Embryonic facial prominence (tissue), 1 donor: ENCODE results near the gene ELOVL1.
A peak's percentile ranks its signal among the peaks of the same experiment; 100 is the strongest.
"Not testable (repeated sequence)": the region's sequence is repeated elsewhere in the genome, so short reads cannot be mapped to it uniquely, and the experiment has no call there.

Experiments used
- DNase-seq: peaks from one replicate; pipeline ENCODE4 v3.0.0-alpha.2; 2016; ENCODE audit errors: extremely low spot score

The ELOVL1 gene

GRCh38 chr1:43381612-43382011 lies 13.8 kb upstream of the ELOVL1 start:
- DNase-seq: no peak

GRCh38 chr1:43379476-43379875 lies 11.7 kb upstream of the ELOVL1 start:
- no peak for DNase-seq

GRCh38 chr1:43377831-43378230 lies 10.0 kb upstream of the ELOVL1 start:
- DNase-seq: no peak

- DNase-seq: no peak
Measured at GRCh38 chr1:43376723-43377235, 9.0 kb upstream of the ELOVL1 start.

- DNase-seq: no peak
Measured at GRCh38 chr1:43373066-43373940, 5.5 kb upstream of the ELOVL1 start.

GRCh38 chr1:43372172-43372571 lies 4.4 kb upstream of the ELOVL1 start:
- no peak for DNase-seq

- no peak for DNase-seq
Measured at GRCh38 chr1:43370564-43370963, 2.8 kb upstream of the ELOVL1 start.

- DNase-seq: not testable (repeated sequence)
Measured at GRCh38 chr1:43369779-43370178, 2.0 kb upstream of the ELOVL1 start.

- no peak for DNase-seq
Measured at GRCh38 chr1:43368646-43369020, 822 bp upstream of the ELOVL1 start.

- DNase-seq: no peak
Measured at GRCh38 chr1:43367026-43367903, 546 bp downstream of the ELOVL1 start.

GRCh38 chr1:43366601-43367025 lies 1.2 kb downstream of the ELOVL1 start:
- no peak for DNase-seq

GRCh38 chr1:43366179-43366578 lies 1.6 kb downstream of the ELOVL1 start:
- no peak for DNase-seq

- DNase-seq: no peak
Measured at GRCh38 chr1:43365678-43366077, 2.1 kb downstream of the ELOVL1 start.

GRCh38 chr1:43363935-43364525 lies 3.8 kb downstream of the ELOVL1 start:
- no peak for DNase-seq

GRCh38 chr1:43363283-43363934 lies 4.4 kb downstream of the ELOVL1 start:
- no peak for DNase-seq

- DNase-seq: no peak
Measured at GRCh38 chr1:43360616-43361015, 7.2 kb downstream of the ELOVL1 start.

- DNase-seq: no peak
Measured at GRCh38 chr1:43359696-43360095, 8.1 kb downstream of the ELOVL1 start.

- peak; percentile 95 for DNase-seq
Measured at GRCh38 chr1:43358746-43359693, 8.8 kb downstream of the ELOVL1 start, which contains the start of gene CDC20. TSS of gene CDC20 (plus strand) at chr1:43358981. CDS start at chr1:43359216, 235 bp downstream.

GRCh38 chr1:43358121-43358745 lies 9.6 kb downstream of the ELOVL1 start:
- no peak for DNase-seq

GRCh38 chr1:43357251-43357650 lies 10.6 kb downstream of the ELOVL1 start:
- no peak for DNase-seq
